ENCODE results near the gene PFDN4. TPM values are rescaled to one million over a fixed set of nuclear protein-coding genes. Genes with fewer than 3 reads are reported as not detected.

PFDN4 gene
- total RNA-seq, 3 donors from 2014 or later = 41.0 to 57.7 (median 52.1) TPM

- DNase-seq (ENCODE audit: low spot score in 2 of 2) = no peak
- no peak for TF ChIP-seq POLR2AphosphoS5 (IDR thresholded peaks at IDR 0.05)
- TF ChIP-seq CTCF (IDR thresholded peaks at IDR 0.05) = no peak
- TF ChIP-seq POLR2A (IDR thresholded peaks at IDR 0.05) = no peak
- H3K27ac ChIP-seq = no peak within 1 kb of the TSS
- peak within 1 kb of the TSS in 2 of 3 donors; percentile 40 to 61 for H3K4me3 ChIP-seq
- no peaks in the 10 kb centered on the region for H3K36me3 ChIP-seq
- H3K27me3 ChIP-seq = peaks cover 15 to 46% of the 10 kb centered on the region in 2 donors
- H3K4me1 ChIP-seq = no peaks in the 10 kb centered on the region
- no peaks in the 10 kb centered on the region for H3K9me3 ChIP-seq
- intact Hi-C loops (cut with DNase I; ENCODE audit: low total_unique reads) = no loop called here
Observed at GRCh38 chr20:54173653-54174456, 34.0 kb upstream of the PFDN4 start, which contains the start of gene CYP24A1. CYP24A1 (minus strand) TSS chr20:54173986; CDS start chr20:54173579, 407 bp downstream.

GRCh38 chr20:54174457-54175175, 33.3 kb upstream of the PFDN4 start:
- Histone ChIP-seq H3K4me1 (no peaks in the 10 kb centered on the region), H3K4me3 (peak overlapping the region in 2 of 3 donors; percentile 40 to 61), H3K36me3 (no peaks in the 10 kb centered on the region), H3K9me3 (no peaks in the 10 kb centered on the region), H3K27ac (no peak overlapping the region), H3K27me3 (peaks cover 15 to 41% of the 10 kb centered on the region in 2 donors)
- no peak for DNase-seq (ENCODE audit: low spot score in 2 of 2)
- TF ChIP-seq POLR2AphosphoS5 (IDR thresholded peaks at IDR 0.05) = no peak
- no peak for TF ChIP-seq POLR2A (IDR thresholded peaks at IDR 0.05)
- no peak for TF ChIP-seq CTCF (IDR thresholded peaks at IDR 0.05)
- intact Hi-C loops (cut with DNase I; ENCODE audit: low total_unique reads) = no loop called here

GRCh38 chr20:54176610-54177009, 31.3 kb upstream of the PFDN4 start:
- Histone ChIP-seq H3K4me1 (no peaks in the 10 kb centered on the region), H3K9me3 (no peaks in the 10 kb centered on the region), H3K27ac (no peak overlapping the region), H3K36me3 (no peaks in the 10 kb centered on the region), H3K4me3 (no peak overlapping the region), H3K27me3 (peaks cover 15 to 33% of the 10 kb centered on the region in 2 donors)
- TF ChIP-seq POLR2A (IDR thresholded peaks at IDR 0.05) (no peak), POLR2AphosphoS5 (IDR thresholded peaks at IDR 0.05) (no peak), CTCF (IDR thresholded peaks at IDR 0.05) (no peak)
- intact Hi-C loops (cut with DNase I; ENCODE audit: low total_unique reads) = no loop called here
- no peak for DNase-seq (ENCODE audit: low spot score in 2 of 2)

- no peaks in the 10 kb centered on the region for H3K36me3 ChIP-seq
- TF ChIP-seq POLR2A (IDR thresholded peaks at IDR 0.05) (no peak), CTCF (IDR thresholded peaks at IDR 0.05) (no peak), POLR2AphosphoS5 (IDR thresholded peaks at IDR 0.05) (no peak)
- no peaks in the 10 kb centered on the region for H3K4me1 ChIP-seq
- no peak overlapping the region for H3K27ac ChIP-seq
- no peaks in the 10 kb centered on the region for H3K9me3 ChIP-seq
- no peak overlapping the region for H3K4me3 ChIP-seq
- no peak for DNase-seq (ENCODE audit: low spot score in 2 of 2)
- peaks cover 15 to 26% of the 10 kb centered on the region in 2 donors for H3K27me3 ChIP-seq
- intact Hi-C loops (cut with DNase I; ENCODE audit: low total_unique reads) = no loop called here
Observed at GRCh38 chr20:54177378-54177777, 30.5 kb upstream of the PFDN4 start.

- H3K27ac ChIP-seq = no peak overlapping the region
- H3K27me3 ChIP-seq = peaks cover 10 to 17% of the 10 kb centered on the region in 2 donors
- no peaks in the 10 kb centered on the region for H3K9me3 ChIP-seq
- no peak for TF ChIP-seq CTCF (IDR thresholded peaks at IDR 0.05)
- no peak for TF ChIP-seq POLR2AphosphoS5 (IDR thresholded peaks at IDR 0.05)
- no peak for TF ChIP-seq POLR2A (IDR thresholded peaks at IDR 0.05)
- H3K4me3 ChIP-seq = no peak overlapping the region
- no peaks in the 10 kb centered on the region for H3K4me1 ChIP-seq
- no peak for DNase-seq (ENCODE audit: low spot score in 2 of 2)
- no peaks in the 10 kb centered on the region for H3K36me3 ChIP-seq
- intact Hi-C loops (cut with DNase I; ENCODE audit: low total_unique reads) = no loop called here
Observed at GRCh38 chr20:54178256-54178655, 29.6 kb upstream of the PFDN4 start.

Data from breast epithelium (tissue), 4 donors.